BE2C (cell line): Measurements from ENCODE around the gene GCC1.
"Not testable (repeated sequence)": the region's sequence is repeated elsewhere in the genome, so short reads cannot be mapped to it uniquely, and the experiment has no call there.

Experiments used
- DNase-seq: peaks from one replicate; pipeline ENCODE4 v3.0.0-alpha.2; 2020
- H3K27me3 ChIP-seq: fragments of 250-450 bp; sonication (Bioruptor Pico); 2 replicates; pipeline ENCODE4 v1.5.1; 2020; ENCODE audit warnings: mild to moderate bottlenecking
- H3K36me3 ChIP-seq: fragments of 250-450 bp; sonication (Bioruptor Pico); 2 replicates; pipeline ENCODE4 v1.5.1; 2020; ENCODE audit warnings: mild to moderate bottlenecking
- H3K4me1 ChIP-seq: fragments of 250-450 bp; sonication (Bioruptor Pico); 2 replicates; pipeline ENCODE4 v1.5.1; 2020
- H3K4me3 ChIP-seq: 2 replicates; pipeline ENCODE4 v1.5.1; 2011; ENCODE audit warnings: low read depth, low read length
- H3K9me3 ChIP-seq: fragments of 250-450 bp; sonication (Bioruptor Pico); 2 replicates; pipeline ENCODE4 v1.5.1; 2020
- TF ChIP-seq, protein P1 (sequence below): IDR thresholded peaks from 2 replicates; pipeline ENCODE4 v1.5.1; 2012; ENCODE audit warnings: mild to moderate bottlenecking, low read depth, low read length

The GCC1 gene

GRCh38 chr7:127557803-127558202, 27.6 kb downstream of the GCC1 start:
- TF ChIP-seq, protein P1, sequence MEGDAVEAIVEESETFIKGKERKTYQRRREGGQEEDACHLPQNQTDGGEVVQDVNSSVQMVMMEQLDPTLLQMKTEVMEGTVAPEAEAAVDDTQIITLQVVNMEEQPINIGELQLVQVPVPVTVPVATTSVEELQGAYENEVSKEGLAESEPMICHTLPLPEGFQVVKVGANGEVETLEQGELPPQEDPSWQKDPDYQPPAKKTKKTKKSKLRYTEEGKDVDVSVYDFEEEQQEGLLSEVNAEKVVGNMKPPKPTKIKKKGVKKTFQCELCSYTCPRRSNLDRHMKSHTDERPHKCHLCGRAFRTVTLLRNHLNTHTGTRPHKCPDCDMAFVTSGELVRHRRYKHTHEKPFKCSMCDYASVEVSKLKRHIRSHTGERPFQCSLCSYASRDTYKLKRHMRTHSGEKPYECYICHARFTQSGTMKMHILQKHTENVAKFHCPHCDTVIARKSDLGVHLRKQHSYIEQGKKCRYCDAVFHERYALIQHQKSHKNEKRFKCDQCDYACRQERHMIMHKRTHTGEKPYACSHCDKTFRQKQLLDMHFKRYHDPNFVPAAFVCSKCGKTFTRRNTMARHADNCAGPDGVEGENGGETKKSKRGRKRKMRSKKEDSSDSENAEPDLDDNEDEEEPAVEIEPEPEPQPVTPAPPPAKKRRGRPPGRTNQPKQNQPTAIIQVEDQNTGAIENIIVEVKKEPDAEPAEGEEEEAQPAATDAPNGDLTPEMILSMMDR, result no peak
- Histone ChIP-seq H3K4me1 (no peaks in the 10 kb centered on the region), H3K27me3 (no peaks in the 10 kb centered on the region), H3K4me3 (no peak overlapping the region), H3K9me3 (no peaks in the 10 kb centered on the region), H3K36me3 (no peaks in the 10 kb centered on the region)
- DNase-seq, result no peak

DNA sequence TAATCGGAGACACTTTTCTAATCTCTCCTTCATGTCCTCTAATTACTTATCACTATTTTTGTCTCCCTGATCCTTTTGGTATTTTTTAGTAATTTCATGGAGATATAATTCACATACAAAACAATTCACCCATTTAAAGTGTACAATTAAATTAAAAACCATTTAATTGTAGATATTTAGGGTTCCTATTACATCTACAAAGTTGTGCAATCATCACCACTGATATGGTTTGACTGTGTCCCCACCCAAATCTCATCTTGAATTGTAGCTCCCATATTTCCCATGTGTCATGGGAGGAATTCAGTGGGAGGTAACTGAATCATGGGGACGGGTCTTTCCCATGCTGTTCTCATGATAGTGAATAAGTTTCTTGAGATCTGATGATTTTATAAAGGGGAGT, 29.0 kb downstream of the GCC1 start:
- Histone ChIP-seq H3K36me3 (no peaks in the 10 kb centered on the region), H3K27me3 (no peaks in the 10 kb centered on the region), H3K4me1 (no peaks in the 10 kb centered on the region), H3K4me3 (no peak overlapping the region), H3K9me3 (no peaks in the 10 kb centered on the region)
- no peak for DNase-seq
- TF ChIP-seq, protein P1, result no peak

DNA sequence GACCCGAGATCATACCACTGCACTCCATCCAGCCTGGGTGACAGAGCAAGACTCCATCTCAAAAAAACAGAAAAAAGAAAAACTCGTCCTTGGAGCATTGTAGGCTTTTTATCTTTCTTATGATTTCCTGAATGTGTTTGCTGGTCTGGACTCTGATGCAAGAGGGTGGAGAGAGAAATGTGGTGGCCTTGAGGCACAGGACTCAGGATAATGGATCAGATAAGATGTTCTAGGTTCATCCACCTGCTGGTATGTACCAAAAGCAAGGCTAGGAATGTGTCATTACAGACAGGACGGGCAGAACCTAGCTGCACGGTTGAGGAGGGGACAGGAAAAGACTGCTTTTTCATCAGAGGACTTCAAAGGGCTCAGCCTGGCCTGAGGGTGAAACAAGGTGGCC, 33.5 kb downstream of the GCC1 start:
- H3K4me3 ChIP-seq, result no peak overlapping the region
- no peaks in the 10 kb centered on the region for H3K27me3 ChIP-seq
- H3K36me3 ChIP-seq, result no peaks in the 10 kb centered on the region
- H3K4me1 ChIP-seq, result no peaks in the 10 kb centered on the region
- no peak for DNase-seq
- TF ChIP-seq, protein P1, result no peak
- no peaks in the 10 kb centered on the region for H3K9me3 ChIP-seq

- Histone ChIP-seq H3K27me3 (no peaks in the 10 kb centered on the region), H3K4me3 (no peak overlapping the region), H3K36me3 (no peaks in the 10 kb centered on the region), H3K4me1 (no peaks in the 10 kb centered on the region), H3K9me3 (no peaks in the 10 kb centered on the region)
- TF ChIP-seq, protein P1, result peak; percentile 51
- no peak for DNase-seq
Measured at GRCh38 chr7:127550247-127550646, 35.1 kb downstream of the GCC1 start.

DNA sequence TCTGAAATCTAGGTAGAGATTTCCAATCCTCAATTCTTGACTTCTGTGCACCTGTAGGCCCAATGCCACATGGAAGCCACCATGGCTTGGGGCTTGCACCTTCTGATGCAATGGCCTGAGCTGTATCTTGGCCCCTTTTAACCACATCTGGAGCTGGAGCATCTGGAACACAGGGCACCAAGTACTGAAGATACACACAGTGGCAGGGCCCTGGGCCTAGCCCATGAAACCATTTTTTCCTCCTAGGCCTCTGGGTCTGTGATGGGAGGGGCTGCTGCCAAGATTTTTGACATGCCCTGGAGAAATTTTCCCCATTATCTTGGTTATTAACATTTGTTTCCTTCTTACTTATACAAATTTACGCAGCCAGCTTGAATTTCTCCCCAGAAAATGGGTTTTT, 39.1 kb downstream of the GCC1 start:
- Histone ChIP-seq H3K4me3 (no peak overlapping the region), H3K4me1 (no peaks in the 10 kb centered on the region)
- TF ChIP-seq, protein P1, result no peak

GRCh38 chr7:127541548-127541947, 43.8 kb downstream of the GCC1 start:
- TF ChIP-seq, protein P1, result no peak
- Histone ChIP-seq H3K36me3 (no peaks in the 10 kb centered on the region), H3K27me3 (peaks cover 24% of the 10 kb centered on the region), H3K9me3 (no peaks in the 10 kb centered on the region), H3K4me3 (no peak overlapping the region), H3K4me1 (no peaks in the 10 kb centered on the region)
- DNase-seq, result no peak

More for the DNA sequence above, 39.1 kb downstream of the GCC1 start:
- DNase-seq, result no peak
- Histone ChIP-seq H3K36me3 (no peaks in the 10 kb centered on the region), H3K27me3 (no peaks in the 10 kb centered on the region), H3K9me3 (no peaks in the 10 kb centered on the region)

DNA sequence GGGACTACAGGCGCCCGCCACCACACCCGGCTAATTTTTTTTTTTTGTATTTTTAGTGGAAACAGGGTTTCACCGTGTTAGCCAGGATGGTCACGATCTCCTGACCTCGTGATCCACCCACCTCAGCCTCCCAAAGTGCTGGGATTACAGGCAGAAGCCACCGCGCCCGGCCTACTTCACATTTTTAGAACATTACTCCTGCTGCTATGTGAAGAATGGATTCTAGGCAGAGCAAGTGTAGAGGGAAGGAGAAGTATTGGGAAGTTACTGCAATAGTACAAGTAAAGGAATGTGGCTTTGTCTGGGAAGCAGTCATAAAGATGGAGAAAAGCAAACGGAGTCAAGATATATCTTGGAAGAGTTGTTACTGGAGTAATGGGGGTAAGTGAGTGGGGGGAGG, 44.9 kb downstream of the GCC1 start:
- not testable (repeated sequence) for H3K36me3 ChIP-seq, H3K4me3 ChIP-seq, DNase-seq, H3K4me1 ChIP-seq, H3K9me3 ChIP-seq
- peaks cover 34% of the 10 kb centered on the region for H3K27me3 ChIP-seq
